Measurements from ENCODE around the gene HELZ2.
"Not testable (repeated sequence)": the region's sequence is repeated elsewhere in the genome, so short reads cannot be mapped to it uniquely, and the experiment has no call there.

Gene HELZ2

GRCh38 chr20:63579017-63579694 lies 5.1 kb upstream of the HELZ2 start:
- DNase-seq: no peak

GRCh38 chr20:63578224-63579016 lies 4.4 kb upstream of the HELZ2 start:
- no peak for DNase-seq

GRCh38 chr20:63577317-63577894 lies 3.4 kb upstream of the HELZ2 start:
- no peak for DNase-seq

GRCh38 chr20:63576311-63576710 lies 2.3 kb upstream of the HELZ2 start:
- no peak for DNase-seq

DNA sequence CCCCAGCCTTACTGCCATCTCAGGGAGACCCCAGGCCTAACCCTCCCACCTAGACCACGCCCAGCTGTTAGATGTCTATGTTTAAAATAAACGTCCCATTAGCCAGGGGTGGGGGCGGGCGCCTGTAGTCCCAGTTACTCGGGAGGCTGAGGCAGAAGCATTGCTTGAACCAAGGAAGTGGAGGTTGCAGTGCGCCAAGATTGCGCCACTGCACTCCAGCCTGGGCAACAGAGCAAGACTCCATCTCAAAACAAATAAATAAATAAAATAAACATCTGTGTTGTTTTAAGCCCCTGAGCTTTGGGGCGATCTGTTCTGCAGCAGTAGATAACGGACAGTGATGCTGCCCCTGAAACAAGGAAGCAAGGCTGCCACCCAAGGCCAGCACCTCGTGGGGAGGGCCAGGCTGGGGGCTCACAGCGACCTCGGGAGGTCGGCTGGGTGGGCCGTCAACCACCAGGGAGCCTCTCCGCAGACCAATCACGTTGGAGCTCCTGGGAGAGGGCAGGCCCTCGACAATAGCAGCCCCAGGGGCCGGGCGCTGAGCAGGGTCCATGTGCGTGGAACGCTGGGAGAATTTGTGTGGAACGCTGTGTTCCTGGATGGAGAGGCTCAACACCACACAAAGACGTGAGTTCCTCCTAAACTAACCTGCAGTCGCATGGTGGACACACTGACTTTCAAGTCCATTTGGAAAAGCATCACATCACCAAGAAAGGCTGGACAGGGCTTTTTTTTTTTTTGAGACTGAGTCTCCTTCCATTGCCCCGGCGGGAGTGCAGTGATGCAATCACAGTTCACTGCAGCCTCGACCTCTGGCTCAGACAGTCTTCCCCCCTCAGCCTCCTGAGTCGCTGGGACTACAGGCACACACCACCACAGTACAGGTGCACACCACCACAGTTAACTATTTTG lies 1.0 kb upstream of the HELZ2 start:
- DNase-seq: no peak

DNA sequence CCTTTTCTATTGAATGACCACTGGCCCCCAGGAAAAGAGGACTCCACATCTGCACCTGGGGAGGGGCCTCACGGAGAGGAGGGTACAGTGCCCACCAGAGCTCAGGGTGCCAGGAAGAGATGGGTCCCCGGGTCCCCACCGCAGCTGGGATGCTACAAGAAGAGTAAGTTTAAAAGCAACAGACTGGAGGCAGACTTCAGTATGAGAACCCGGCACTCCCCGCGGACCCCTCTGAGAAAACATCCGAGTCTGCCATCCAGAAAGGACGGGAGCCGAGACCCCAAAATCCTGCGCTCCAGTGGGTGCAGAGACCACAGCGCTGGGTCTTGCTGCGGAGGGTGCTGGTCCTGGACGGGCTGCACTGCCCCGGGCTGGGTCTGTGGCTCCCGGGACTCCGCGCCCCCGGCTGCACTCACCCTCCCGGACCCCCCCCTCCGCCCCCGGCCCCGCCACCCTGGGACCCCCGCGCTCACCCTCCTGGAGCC lies 350 bp downstream of the HELZ2 start:
- no peak for DNase-seq

GRCh38 chr20:63572788-63573646 lies 1.0 kb downstream of the HELZ2 start:
- DNase-seq: no peak

- no peak for DNase-seq
Observed at GRCh38 chr20:63572071-63572787, 1.8 kb downstream of the HELZ2 start.

GRCh38 chr20:63571087-63571478 lies 3.0 kb downstream of the HELZ2 start:
- DNase-seq: not testable (repeated sequence)

DNA sequence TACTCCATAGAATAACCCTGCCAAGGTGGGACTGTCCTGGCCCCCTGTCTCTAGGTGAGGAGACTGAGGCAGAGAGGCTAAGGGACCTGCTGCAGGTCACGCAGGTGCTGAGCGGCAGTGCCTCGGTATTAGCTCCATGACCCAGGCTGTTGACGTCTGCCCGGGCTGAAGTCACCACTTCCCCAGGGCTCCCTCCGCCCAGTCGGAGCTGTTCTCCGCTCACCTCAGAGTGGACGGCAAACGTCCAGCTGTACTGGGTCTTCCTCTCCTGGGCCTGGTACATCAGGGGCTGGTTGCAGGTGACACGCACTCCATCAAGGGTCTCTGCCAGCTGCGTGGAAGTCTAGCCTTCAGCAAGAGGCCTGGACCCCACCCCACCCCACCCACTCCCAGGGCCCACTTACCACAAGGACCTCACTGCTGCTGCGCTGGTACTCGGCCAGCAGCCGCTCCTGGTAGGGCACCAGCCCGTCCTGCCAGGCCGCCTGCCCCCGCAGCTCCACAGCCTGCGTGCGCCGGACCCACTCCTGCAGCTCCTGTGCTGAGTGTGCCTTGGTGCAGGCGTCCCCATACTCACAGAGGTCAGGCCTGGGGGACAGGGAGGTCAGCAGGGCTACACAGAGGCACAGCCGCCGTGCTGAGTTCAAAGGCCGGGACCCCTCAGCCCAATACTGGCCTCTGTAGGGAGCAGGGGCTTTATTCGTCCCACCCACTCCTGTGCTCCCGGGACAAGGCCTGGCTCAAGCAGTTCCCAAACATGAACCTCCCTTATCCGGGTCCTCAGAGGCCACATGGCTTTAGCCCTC lies 3.6 kb downstream of the HELZ2 start:
- no peak for DNase-seq

DNA sequence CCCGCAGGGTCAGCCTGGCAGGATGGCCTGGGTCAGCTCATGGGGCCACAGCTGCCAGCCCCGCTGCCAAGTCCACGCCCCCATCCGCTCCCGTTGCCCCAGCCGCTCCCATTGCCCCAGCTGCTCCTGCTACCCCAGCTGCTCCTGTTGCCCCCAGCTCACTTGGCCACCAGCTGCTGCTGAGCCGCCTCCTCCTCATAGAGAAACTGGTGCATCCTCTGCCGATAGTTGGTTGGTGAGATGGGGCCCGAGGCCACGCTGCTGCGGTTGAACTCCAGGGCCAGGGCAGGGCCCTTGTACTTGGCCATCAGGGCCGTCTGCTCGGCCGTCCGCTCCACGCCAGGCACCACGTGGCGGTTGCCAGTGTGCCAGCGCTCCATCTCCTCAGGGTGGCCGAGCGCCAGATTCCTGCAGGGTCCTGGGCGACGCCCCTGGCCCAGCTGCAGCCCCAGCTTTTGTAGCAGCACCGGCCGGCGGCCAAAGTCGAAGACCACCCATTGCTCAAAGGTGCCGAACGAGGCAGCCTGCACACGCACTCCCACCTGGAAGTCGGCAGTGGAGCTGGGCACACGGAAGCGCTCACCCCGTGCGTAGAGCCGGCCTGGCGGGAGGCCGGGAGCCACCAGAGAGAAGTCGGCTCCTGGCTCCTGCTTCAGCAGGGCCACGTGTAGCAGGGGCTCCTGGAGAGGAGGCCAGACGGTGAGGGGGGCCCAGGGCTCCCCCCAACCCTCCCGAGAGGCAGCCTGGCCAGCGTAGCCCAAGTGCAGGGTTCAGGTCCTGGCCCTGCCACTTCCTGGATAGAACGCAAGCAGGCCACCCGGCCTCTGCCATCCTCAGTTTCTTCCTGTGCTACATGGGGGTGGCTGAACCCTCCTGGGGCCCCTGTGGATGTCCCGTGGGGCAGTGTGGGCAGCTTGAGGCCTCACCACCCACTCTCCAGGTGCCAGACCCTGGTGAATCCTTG lies 4.8 kb downstream of the HELZ2 start:
- no peak for DNase-seq

DNA sequence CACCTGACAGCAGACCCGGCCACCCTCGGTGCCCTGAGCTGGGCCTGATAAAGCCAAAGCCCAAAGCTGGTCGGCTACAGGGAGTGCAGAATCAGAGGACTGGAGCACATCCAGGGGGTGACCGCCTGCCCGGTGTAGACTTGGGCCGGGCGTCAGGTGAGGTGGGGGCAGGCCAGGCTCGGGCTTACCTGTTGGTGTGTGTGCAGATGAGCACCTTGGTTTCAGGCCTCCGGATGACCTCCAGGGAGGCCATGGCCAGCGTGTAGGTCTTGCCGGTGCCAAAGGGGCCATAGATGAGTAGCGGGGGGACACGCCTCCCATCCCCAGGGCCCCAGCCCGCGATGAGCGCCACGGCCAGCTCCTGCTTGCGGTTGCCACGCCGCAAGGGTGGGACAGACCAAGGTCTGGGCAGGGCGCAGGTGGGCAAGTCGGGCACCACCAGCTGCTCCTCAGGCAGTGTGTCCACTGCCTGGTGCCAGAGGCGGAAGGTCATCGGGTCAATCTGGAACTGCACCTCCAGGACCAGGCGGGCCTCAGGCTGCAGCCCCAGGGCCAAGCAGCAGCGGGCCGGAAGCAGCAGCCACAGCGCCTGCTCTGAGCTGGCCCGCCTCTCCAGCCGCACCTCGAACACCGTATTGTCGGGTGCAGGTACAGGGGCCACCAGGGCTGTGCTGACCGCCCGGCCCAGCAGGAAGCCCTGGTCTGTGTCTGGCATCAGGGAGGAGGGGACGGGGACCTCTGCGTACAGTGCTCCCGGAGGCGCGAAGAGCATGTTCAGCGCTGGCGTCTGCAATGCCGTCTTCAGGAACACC lies 5.7 kb downstream of the HELZ2 start:
- peak in 1 of 5 experiments; percentile 27 for DNase-seq

GRCh38 chr20:63567386-63568169 lies 6.5 kb downstream of the HELZ2 start:
- peak in 3 of 5 experiments; percentile 21 to 82 (median 52) for DNase-seq

DNA sequence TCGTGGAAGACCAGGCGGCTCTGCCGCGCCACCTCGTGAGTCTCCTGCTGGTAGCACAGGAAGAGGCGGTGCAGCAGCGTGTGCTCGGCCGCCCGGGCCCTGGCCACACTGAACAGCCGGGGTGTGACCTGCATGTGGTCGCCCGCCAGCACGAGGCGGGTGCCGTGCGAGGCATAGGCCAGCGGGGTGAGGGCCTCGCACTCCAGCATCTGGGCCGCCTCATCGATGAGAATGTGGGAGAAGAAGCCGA lies 7.0 kb downstream of the HELZ2 start:
- no peak for DNase-seq

DNA sequence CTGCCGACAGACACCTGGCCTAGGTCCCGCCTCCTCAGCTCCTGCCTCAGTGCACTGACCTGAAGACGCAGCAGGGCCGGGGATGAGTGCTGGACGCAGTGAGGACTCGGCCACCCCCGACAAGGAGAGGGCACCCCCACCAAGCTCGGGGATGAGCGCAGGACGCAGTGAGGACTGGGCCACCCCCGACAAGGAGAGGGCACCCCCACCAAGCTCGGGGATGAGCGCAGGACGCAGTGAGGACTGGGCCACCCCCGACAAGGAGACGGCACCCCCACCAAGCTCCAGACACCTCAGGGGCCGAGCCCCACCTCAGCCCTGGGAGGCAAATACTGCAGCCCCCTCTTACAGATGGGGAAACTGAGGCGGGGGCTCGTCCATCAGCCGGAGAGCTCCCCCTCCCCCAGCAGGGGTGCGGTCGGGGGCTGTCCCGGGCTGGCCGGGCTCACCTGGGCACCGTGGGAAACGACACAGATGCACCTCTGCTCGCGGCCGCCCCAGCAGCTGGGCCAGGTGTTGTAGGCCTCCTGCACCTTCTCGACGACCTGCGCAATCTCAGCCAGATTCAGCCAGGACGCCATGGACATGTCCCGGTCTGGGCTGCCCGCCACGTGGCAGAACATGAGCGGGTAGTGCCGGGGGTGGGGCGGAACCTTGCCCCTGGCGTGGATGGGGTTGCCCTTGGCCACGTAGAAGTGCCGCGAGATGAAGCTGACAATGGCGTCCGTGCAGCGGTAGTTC lies 7.5 kb downstream of the HELZ2 start:
- no peak for DNase-seq

GRCh38 chr20:63565699-63566335 lies 8.2 kb downstream of the HELZ2 start:
- no peak for DNase-seq

Measured in T-helper 2 cell (primary cell).